Measurements from ENCODE around the gene SULT2A1.

DNA sequence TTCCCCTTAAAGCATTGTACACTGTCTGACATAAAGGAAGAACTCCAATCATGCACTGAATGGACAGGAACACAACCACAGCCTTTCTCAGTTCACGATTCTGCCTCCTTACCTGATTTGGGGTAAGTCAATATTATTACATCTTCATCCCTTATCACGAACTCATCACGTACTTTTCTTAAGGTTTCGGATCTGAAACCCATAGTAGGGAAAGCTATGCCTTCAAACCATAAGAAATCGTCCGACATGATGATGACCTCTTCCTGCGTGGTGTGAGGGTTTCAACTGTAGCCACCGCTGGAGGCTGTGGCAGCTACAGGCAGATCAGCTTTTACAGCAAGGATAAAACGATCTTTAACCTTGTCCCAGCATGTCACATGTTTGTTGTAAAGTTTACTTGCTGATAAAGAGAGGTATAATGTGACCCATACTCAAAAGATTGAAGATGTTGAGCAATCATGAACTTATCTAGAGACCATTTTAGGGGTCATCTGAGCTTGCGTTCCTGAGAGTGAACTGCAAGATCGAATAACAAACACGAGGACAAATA lies at the start of gene SULT2A1:
- TF ChIP-seq, protein P1, sequence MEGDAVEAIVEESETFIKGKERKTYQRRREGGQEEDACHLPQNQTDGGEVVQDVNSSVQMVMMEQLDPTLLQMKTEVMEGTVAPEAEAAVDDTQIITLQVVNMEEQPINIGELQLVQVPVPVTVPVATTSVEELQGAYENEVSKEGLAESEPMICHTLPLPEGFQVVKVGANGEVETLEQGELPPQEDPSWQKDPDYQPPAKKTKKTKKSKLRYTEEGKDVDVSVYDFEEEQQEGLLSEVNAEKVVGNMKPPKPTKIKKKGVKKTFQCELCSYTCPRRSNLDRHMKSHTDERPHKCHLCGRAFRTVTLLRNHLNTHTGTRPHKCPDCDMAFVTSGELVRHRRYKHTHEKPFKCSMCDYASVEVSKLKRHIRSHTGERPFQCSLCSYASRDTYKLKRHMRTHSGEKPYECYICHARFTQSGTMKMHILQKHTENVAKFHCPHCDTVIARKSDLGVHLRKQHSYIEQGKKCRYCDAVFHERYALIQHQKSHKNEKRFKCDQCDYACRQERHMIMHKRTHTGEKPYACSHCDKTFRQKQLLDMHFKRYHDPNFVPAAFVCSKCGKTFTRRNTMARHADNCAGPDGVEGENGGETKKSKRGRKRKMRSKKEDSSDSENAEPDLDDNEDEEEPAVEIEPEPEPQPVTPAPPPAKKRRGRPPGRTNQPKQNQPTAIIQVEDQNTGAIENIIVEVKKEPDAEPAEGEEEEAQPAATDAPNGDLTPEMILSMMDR (IDR thresholded peaks at IDR 0.05; ENCODE audit: low read length), result no peak
- no peak for TF ChIP-seq EZH2 (IDR thresholded peaks at IDR 0.05; ENCODE audit: borderline replicate concordance, low read length)
